ENCODE data around the gene PLXNB2. TPM values are rescaled to one million over a fixed set of nuclear protein-coding genes. Genes with fewer than 3 reads are reported as not detected.

Gene PLXNB2
- total RNA-seq, 1 experiment from 2014 or later: 155 TPM

DNA sequence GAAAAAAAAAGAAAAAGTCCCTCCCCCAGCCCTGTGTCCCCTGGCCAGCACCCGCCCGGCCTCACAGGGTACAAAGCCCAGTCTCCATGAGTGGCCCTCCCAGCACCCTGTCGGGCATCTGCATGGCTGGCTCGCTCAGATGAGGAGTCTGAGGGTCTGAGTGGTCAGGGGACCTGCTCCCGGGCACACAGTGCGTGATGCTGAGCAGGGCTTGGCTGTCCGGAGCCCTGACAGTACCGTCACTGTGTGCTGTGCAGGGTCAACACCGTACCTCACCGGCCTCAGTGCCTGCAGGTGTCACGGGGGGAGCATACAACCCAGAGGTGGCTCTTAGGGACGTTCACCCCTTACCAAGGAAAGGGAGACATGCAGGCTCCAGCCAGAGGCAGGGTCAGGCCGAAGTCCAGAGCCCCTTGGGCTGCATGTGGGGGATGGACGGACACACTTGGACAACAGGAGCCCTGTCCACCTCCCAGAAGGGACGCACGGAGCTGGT lies 3.6 kb upstream of the PLXNB2 start:
- no TSS peak for BruUV-seq (replicated peaks)
- POLR2A ChIA-PET (ENCODE audit: low non-redundant PET): no interaction called here
- intact Hi-C loops (cut with micrococcal nuclease; ENCODE audit: unreplicated experiment): no loop called here
- TF ChIP-seq, protein P1, sequence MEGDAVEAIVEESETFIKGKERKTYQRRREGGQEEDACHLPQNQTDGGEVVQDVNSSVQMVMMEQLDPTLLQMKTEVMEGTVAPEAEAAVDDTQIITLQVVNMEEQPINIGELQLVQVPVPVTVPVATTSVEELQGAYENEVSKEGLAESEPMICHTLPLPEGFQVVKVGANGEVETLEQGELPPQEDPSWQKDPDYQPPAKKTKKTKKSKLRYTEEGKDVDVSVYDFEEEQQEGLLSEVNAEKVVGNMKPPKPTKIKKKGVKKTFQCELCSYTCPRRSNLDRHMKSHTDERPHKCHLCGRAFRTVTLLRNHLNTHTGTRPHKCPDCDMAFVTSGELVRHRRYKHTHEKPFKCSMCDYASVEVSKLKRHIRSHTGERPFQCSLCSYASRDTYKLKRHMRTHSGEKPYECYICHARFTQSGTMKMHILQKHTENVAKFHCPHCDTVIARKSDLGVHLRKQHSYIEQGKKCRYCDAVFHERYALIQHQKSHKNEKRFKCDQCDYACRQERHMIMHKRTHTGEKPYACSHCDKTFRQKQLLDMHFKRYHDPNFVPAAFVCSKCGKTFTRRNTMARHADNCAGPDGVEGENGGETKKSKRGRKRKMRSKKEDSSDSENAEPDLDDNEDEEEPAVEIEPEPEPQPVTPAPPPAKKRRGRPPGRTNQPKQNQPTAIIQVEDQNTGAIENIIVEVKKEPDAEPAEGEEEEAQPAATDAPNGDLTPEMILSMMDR (conservative IDR thresholded peaks at IDR 0.05; ENCODE audit: low read depth, low read length): no peak
- no peak for TF ChIP-seq EZH2 (IDR thresholded peaks at IDR 0.05; ENCODE audit: borderline replicate concordance, low read depth, low read length, poor library complexity, severe bottlenecking)
- no peaks in the 10 kb centered on the region for H3K36me3 ChIP-seq (ENCODE audit: insufficient read depth, low read length, poor library complexity, severe bottlenecking)
- CTCF ChIA-PET: no interaction called here
- no peaks in the 10 kb centered on the region for H3K27me3 ChIP-seq (replicated peaks; ENCODE audit: insufficient read depth, low read depth, low read length, poor library complexity)
- H3K4me3 ChIP-seq (ENCODE audit: low read depth, low read length, poor library complexity, severe bottlenecking): no peak overlapping the region
- no peaks in the 10 kb centered on the region for H3K9me3 ChIP-seq (ENCODE audit: low read depth, low read length, poor library complexity, severe bottlenecking)
- H3K4me1 ChIP-seq (ENCODE audit: insufficient read depth, low read length, poor library complexity, severe bottlenecking): peaks cover 8% of the 10 kb centered on the region
- DNase-seq (ENCODE audit: low spot score): no peak
- H3K27ac ChIP-seq (ENCODE audit: low read depth, low read length, poor library complexity, severe bottlenecking): no peak overlapping the region

DNA sequence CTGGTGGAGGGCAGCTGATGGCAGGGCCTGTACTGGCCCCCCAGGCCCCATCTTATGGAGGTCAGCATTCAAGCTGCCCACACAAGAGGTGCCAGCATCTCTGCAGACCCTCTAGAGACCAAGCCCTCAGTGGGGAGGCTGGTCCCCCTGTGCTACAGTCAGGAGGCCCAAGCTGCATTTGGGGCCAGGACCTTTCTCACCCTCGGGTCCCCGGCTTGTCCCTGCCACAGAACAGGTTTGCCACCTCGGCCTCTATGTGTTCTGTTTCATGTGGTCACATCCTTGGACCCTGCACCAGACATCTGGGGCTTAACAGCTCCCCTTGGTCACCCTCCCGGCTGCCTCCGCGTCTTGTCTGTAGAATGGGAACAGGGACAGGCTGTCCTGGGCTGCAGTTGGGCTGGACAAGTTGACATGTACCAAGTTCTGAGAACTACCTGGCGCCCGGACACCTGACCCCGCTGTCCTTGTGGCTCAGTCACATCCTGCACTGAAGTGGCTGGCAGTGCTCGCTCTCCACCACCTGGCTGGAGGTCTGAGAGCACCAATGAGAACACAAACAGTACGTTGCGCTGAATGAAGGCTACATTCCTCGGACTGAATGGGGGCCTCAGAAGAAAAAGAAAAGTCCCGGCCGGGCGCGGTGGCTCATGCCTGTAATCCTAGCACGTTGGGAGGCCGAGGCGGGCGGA lies 2.7 kb upstream of the PLXNB2 start:
- H3K4me3 ChIP-seq (ENCODE audit: low read depth, low read length, poor library complexity, severe bottlenecking): no peak overlapping the region
- peaks cover 15% of the 10 kb centered on the region for H3K4me1 ChIP-seq (ENCODE audit: insufficient read depth, low read length, poor library complexity, severe bottlenecking)
- peaks cover 1% of the 10 kb centered on the region for H3K36me3 ChIP-seq (ENCODE audit: insufficient read depth, low read length, poor library complexity, severe bottlenecking)
- no peak for DNase-seq (ENCODE audit: low spot score)
- POLR2A ChIA-PET (ENCODE audit: low non-redundant PET): no interaction called here
- no TSS peak for BruUV-seq (replicated peaks)
- no peaks in the 10 kb centered on the region for H3K27me3 ChIP-seq (replicated peaks; ENCODE audit: insufficient read depth, low read depth, low read length, poor library complexity)
- TF ChIP-seq, protein P1 (conservative IDR thresholded peaks at IDR 0.05; ENCODE audit: low read depth, low read length): no peak
- no peak for TF ChIP-seq EZH2 (IDR thresholded peaks at IDR 0.05; ENCODE audit: borderline replicate concordance, low read depth, low read length, poor library complexity, severe bottlenecking)
- intact Hi-C loops (cut with micrococcal nuclease; ENCODE audit: unreplicated experiment): no loop called here
- no peak overlapping the region for H3K27ac ChIP-seq (ENCODE audit: low read depth, low read length, poor library complexity, severe bottlenecking)
- CTCF ChIA-PET: no interaction called here
- no peaks in the 10 kb centered on the region for H3K9me3 ChIP-seq (ENCODE audit: low read depth, low read length, poor library complexity, severe bottlenecking)

DNA sequence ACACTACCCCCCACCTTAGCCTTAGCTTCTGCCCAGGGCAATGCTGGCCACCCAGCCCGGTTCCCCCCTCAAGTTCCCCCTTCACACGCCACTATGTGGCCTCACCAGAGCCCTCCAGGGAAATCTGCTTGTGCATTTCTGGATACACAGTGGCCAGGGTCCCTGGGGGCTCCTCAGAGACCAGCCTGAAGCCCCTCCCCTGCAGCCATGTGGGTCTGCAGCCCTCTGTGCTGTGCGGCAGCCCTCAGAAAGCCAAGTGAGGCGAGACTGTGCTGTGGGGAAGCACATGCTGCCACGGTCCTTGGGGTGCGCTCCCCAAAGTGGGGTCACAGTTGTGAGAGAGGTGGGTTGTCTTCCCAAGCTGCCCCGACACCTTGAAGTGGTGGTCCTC lies 2.1 kb upstream of the PLXNB2 start:
- POLR2A ChIA-PET (ENCODE audit: low non-redundant PET): no interaction called here
- Histone ChIP-seq H3K27me3 (replicated peaks; ENCODE audit: insufficient read depth, low read depth, low read length, poor library complexity) (no peaks in the 10 kb centered on the region), H3K36me3 (ENCODE audit: insufficient read depth, low read length, poor library complexity, severe bottlenecking) (peaks cover 7% of the 10 kb centered on the region), H3K4me1 (ENCODE audit: insufficient read depth, low read length, poor library complexity, severe bottlenecking) (peaks cover 21% of the 10 kb centered on the region), H3K4me3 (ENCODE audit: low read depth, low read length, poor library complexity, severe bottlenecking) (no peak overlapping the region), H3K27ac (ENCODE audit: low read depth, low read length, poor library complexity, severe bottlenecking) (no peak overlapping the region), H3K9me3 (ENCODE audit: low read depth, low read length, poor library complexity, severe bottlenecking) (no peaks in the 10 kb centered on the region)
- TF ChIP-seq, protein P1 (conservative IDR thresholded peaks at IDR 0.05; ENCODE audit: low read depth, low read length): no peak
- no peak for TF ChIP-seq EZH2 (IDR thresholded peaks at IDR 0.05; ENCODE audit: borderline replicate concordance, low read depth, low read length, poor library complexity, severe bottlenecking)
- CTCF ChIA-PET: no interaction called here
- DNase-seq (ENCODE audit: low spot score): no peak
- intact Hi-C loops (cut with micrococcal nuclease; ENCODE audit: unreplicated experiment): no loop called here
- no TSS peak for BruUV-seq (replicated peaks)

Measured in A673 (cell line).